Mammary epithelial cell (primary cell): ENCODE data around the gene ENDOD1.

ENCODE experiments used
- CTCF ChIP-seq, 2 donors: IDR thresholded peaks in 1 of 2; conservative IDR thresholded peaks in 1 of 2; 2 replicates each; pipeline ENCODE4 v1.5.1; 2011 to 2012; ENCODE audit warnings: inconsistent platforms in 2 of 2, low read length in 2 of 2, mild to moderate bottlenecking in 2 of 2, control low read depth in 1 of 2, low read depth in 1 of 2; ENCODE audit not compliant: insufficient read depth in 1 of 2; ENCODE audit errors: extremely low read depth in 1 of 2
- EZH2 ChIP-seq: IDR thresholded peaks from 2 replicates; pipeline ENCODE4 v1.6.1; 2012; ENCODE audit warnings: low read length, inconsistent platforms, borderline replicate concordance

GRCh38 chr11:95104121-95104830 is 14.6 kb downstream of the ENDOD1 start:
- TF ChIP-seq CTCF (conservative IDR thresholded peaks at IDR 0.05 in 1 of 2, IDR thresholded peaks at IDR 0.05 in 1 of 2; ENCODE audit: extremely low read depth in 1 of 2, insufficient read depth in 1 of 2, low read depth in 1 of 2, low read length in 2 of 2) (no peak), EZH2 (no peak)
